T1000 (cell line): ENCODE data around the gene ZNF827.

Experiments used
- DNase-seq: peaks from one replicate; lab custom pipeline; 2025; ENCODE audit warnings: mixed read lengths; lab: John Stamatoyannopoulos, UW

ZNF827 gene

GRCh38 chr4:145709843-145710242 is 228.8 kb downstream of the ZNF827 start:
- DNase-seq, result no peak

- no peak for DNase-seq
Observed at GRCh38 chr4:145709336-145709735, 229.3 kb downstream of the ZNF827 start.
